Stimulated activated memory B cell treated with anti-CD40 and anti-IgM and Interleukin-4, amounts not matched to agents 10 μg/mL and 1 μg/mL and 100 μg/mL, for 72 hours (primary cell): ENCODE data around the gene UBE2D3.
A peak's percentile ranks its signal among the peaks of the same experiment; 100 is the strongest.
"Not testable (repeated sequence)": the region's sequence is repeated elsewhere in the genome, so short reads cannot be mapped to it uniquely, and the experiment has no call there.

ENCODE experiments used
- ATAC-seq: fragments of 150-1000 bp; cut with Tn5 transposase; 2 replicates; pipeline ENCODE4 v1.10.0; 2021
- H3K27ac Mint-ChIP-seq: one replicate; pipeline ENCODE4 v1.8.0; 2022; ENCODE audit warnings: mild to moderate bottlenecking, mixed read lengths
- H3K27me3 Mint-ChIP-seq: one replicate; pipeline ENCODE4 v1.8.0; 2022; ENCODE audit warnings: mixed read lengths
- H3K36me3 Mint-ChIP-seq: one replicate; pipeline ENCODE4 v1.8.0; 2022; ENCODE audit warnings: mixed read lengths
- H3K4me1 Mint-ChIP-seq: one replicate; pipeline ENCODE4 v1.8.0; 2022; ENCODE audit warnings: mixed read lengths
- H3K4me3 Mint-ChIP-seq: one replicate; pipeline ENCODE4 v1.8.0; 2022; ENCODE audit warnings: mild to moderate bottlenecking, moderate library complexity, mixed read lengths
- H3K9me3 Mint-ChIP-seq: one replicate; pipeline ENCODE4 v1.8.0; 2022; ENCODE audit warnings: mixed read lengths

Gene UBE2D3

GRCh38 chr4:102819588-102820365 lies 7.6 kb downstream of the UBE2D3 start:
- ATAC-seq = no peak
- Mint-ChIP-seq H3K36me3 (peaks cover 25% of the 10 kb centered on the region), H3K9me3 (no peaks in the 10 kb centered on the region), H3K4me3 (peak overlapping the region; percentile 50), H3K27ac (peak overlapping the region; percentile 30), H3K27me3 (no peaks in the 10 kb centered on the region), H3K4me1 (peaks cover 82% of the 10 kb centered on the region)

- Mint-ChIP-seq H3K4me1 (peaks cover 84% of the 10 kb centered on the region), H3K36me3 (peaks cover 25% of the 10 kb centered on the region)
- H3K27ac Mint-ChIP-seq, H3K4me3 Mint-ChIP-seq, H3K9me3 Mint-ChIP-seq, ATAC-seq, H3K27me3 Mint-ChIP-seq: not testable (repeated sequence)
Measured at GRCh38 chr4:102819100-102819499, 8.3 kb downstream of the UBE2D3 start.

- Mint-ChIP-seq H3K4me1 (peaks cover 86% of the 10 kb centered on the region), H3K36me3 (peaks cover 29% of the 10 kb centered on the region), H3K4me3 (no peak overlapping the region), H3K27me3 (no peaks in the 10 kb centered on the region), H3K27ac (no peak overlapping the region), H3K9me3 (no peaks in the 10 kb centered on the region)
- ATAC-seq = no peak
Measured at GRCh38 chr4:102817613-102818268, 9.6 kb downstream of the UBE2D3 start.

GRCh38 chr4:102817021-102817605 lies 10.2 kb downstream of the UBE2D3 start:
- no peak overlapping the region for H3K4me3 Mint-ChIP-seq
- ATAC-seq = no peak
- no peaks in the 10 kb centered on the region for H3K27me3 Mint-ChIP-seq
- H3K36me3 Mint-ChIP-seq = peaks cover 25% of the 10 kb centered on the region
- H3K4me1 Mint-ChIP-seq = peaks cover 83% of the 10 kb centered on the region
- no peaks in the 10 kb centered on the region for H3K9me3 Mint-ChIP-seq
- peak overlapping the region; percentile 39 for H3K27ac Mint-ChIP-seq

- no peak overlapping the region for H3K27ac Mint-ChIP-seq
Measured at GRCh38 chr4:102815981-102816380, 11.4 kb downstream of the UBE2D3 start.

GRCh38 chr4:102809691-102810090 lies 17.7 kb downstream of the UBE2D3 start:
- no peak for ATAC-seq
- Mint-ChIP-seq H3K4me1 (peaks cover 62% of the 10 kb centered on the region), H3K36me3 (peaks cover 52% of the 10 kb centered on the region), H3K27ac (no peak overlapping the region), H3K9me3 (no peaks in the 10 kb centered on the region), H3K4me3 (no peak overlapping the region), H3K27me3 (no peaks in the 10 kb centered on the region)

More at GRCh38 chr4:102815981-102816380, 11.4 kb downstream of the UBE2D3 start:
- Mint-ChIP-seq H3K9me3 (no peaks in the 10 kb centered on the region), H3K4me3 (no peak overlapping the region), H3K27me3 (no peaks in the 10 kb centered on the region), H3K36me3 (peaks cover 33% of the 10 kb centered on the region), H3K4me1 (peaks cover 83% of the 10 kb centered on the region)
- ATAC-seq = no peak

GRCh38 chr4:102809190-102809589 lies 18.2 kb downstream of the UBE2D3 start:
- Mint-ChIP-seq H3K36me3 (peaks cover 52% of the 10 kb centered on the region), H3K4me1 (peaks cover 61% of the 10 kb centered on the region), H3K4me3 (no peak overlapping the region), H3K27ac (no peak overlapping the region), H3K9me3 (no peaks in the 10 kb centered on the region), H3K27me3 (no peaks in the 10 kb centered on the region)
- peak; percentile 67 for ATAC-seq

GRCh38 chr4:102808009-102808408 lies 19.3 kb downstream of the UBE2D3 start:
- Mint-ChIP-seq H3K4me3 (no peak overlapping the region), H3K4me1 (peaks cover 55% of the 10 kb centered on the region), H3K27me3 (no peaks in the 10 kb centered on the region), H3K27ac (no peak overlapping the region), H3K36me3 (peaks cover 51% of the 10 kb centered on the region), H3K9me3 (no peaks in the 10 kb centered on the region)
- no peak for ATAC-seq

- Mint-ChIP-seq H3K4me3 (no peak overlapping the region), H3K27ac (no peak overlapping the region), H3K27me3 (no peaks in the 10 kb centered on the region), H3K4me1 (peaks cover 57% of the 10 kb centered on the region), H3K9me3 (no peaks in the 10 kb centered on the region), H3K36me3 (peaks cover 56% of the 10 kb centered on the region)
- ATAC-seq = no peak
Measured at GRCh38 chr4:102807345-102807744, 20.0 kb downstream of the UBE2D3 start.

- no peak for ATAC-seq
- Mint-ChIP-seq H3K4me3 (no peak overlapping the region), H3K36me3 (peaks cover 53% of the 10 kb centered on the region), H3K27me3 (no peaks in the 10 kb centered on the region), H3K27ac (no peak overlapping the region), H3K4me1 (peaks cover 15% of the 10 kb centered on the region), H3K9me3 (no peaks in the 10 kb centered on the region)
Measured at GRCh38 chr4:102799816-102800215, 27.5 kb downstream of the UBE2D3 start.

- Mint-ChIP-seq H3K27me3 (no peaks in the 10 kb centered on the region), H3K4me1 (peaks cover 12% of the 10 kb centered on the region), H3K4me3 (no peak overlapping the region), H3K9me3 (peaks cover 3% of the 10 kb centered on the region), H3K27ac (no peak overlapping the region), H3K36me3 (peaks cover 57% of the 10 kb centered on the region)
- no peak for ATAC-seq
Measured at GRCh38 chr4:102794999-102795398, 32.4 kb downstream of the UBE2D3 start.

GRCh38 chr4:102792361-102792936 lies 34.9 kb downstream of the UBE2D3 start:
- peak overlapping the region; percentile 1 for H3K27ac Mint-ChIP-seq
- H3K4me3 Mint-ChIP-seq = no peak overlapping the region
- peaks cover 45% of the 10 kb centered on the region for H3K36me3 Mint-ChIP-seq
- peaks cover 16% of the 10 kb centered on the region for H3K4me1 Mint-ChIP-seq
- no peak for ATAC-seq
- peaks cover 3% of the 10 kb centered on the region for H3K9me3 Mint-ChIP-seq
- no peaks in the 10 kb centered on the region for H3K27me3 Mint-ChIP-seq

- peaks cover 37% of the 10 kb centered on the region for H3K36me3 Mint-ChIP-seq
- no peaks in the 10 kb centered on the region for H3K27me3 Mint-ChIP-seq
- H3K4me1 Mint-ChIP-seq = peaks cover 16% of the 10 kb centered on the region
- peaks cover 3% of the 10 kb centered on the region for H3K9me3 Mint-ChIP-seq
- no peak overlapping the region for H3K4me3 Mint-ChIP-seq
- ATAC-seq = no peak
- no peak overlapping the region for H3K27ac Mint-ChIP-seq
Measured at GRCh38 chr4:102791318-102791835, 36.0 kb downstream of the UBE2D3 start.

GRCh38 chr4:102789317-102789717 lies 38.0 kb downstream of the UBE2D3 start:
- H3K36me3 Mint-ChIP-seq = peaks cover 20% of the 10 kb centered on the region

GRCh38 chr4:102787944-102788343 lies 39.4 kb downstream of the UBE2D3 start:
- Mint-ChIP-seq H3K27ac (no peak overlapping the region), H3K4me1 (peaks cover 16% of the 10 kb centered on the region), H3K27me3 (no peaks in the 10 kb centered on the region), H3K4me3 (no peak overlapping the region), H3K36me3 (peaks cover 17% of the 10 kb centered on the region), H3K9me3 (peaks cover 3% of the 10 kb centered on the region)
- no peak for ATAC-seq

More at GRCh38 chr4:102789317-102789717, 38.0 kb downstream of the UBE2D3 start:
- no peak for ATAC-seq
- no peak overlapping the region for H3K27ac Mint-ChIP-seq
- H3K9me3 Mint-ChIP-seq = peaks cover 3% of the 10 kb centered on the region
- H3K4me3 Mint-ChIP-seq = no peak overlapping the region
- peaks cover 16% of the 10 kb centered on the region for H3K4me1 Mint-ChIP-seq
- H3K27me3 Mint-ChIP-seq = no peaks in the 10 kb centered on the region
